Measurements from ENCODE around the gene PKN3.

Gene PKN3

DNA sequence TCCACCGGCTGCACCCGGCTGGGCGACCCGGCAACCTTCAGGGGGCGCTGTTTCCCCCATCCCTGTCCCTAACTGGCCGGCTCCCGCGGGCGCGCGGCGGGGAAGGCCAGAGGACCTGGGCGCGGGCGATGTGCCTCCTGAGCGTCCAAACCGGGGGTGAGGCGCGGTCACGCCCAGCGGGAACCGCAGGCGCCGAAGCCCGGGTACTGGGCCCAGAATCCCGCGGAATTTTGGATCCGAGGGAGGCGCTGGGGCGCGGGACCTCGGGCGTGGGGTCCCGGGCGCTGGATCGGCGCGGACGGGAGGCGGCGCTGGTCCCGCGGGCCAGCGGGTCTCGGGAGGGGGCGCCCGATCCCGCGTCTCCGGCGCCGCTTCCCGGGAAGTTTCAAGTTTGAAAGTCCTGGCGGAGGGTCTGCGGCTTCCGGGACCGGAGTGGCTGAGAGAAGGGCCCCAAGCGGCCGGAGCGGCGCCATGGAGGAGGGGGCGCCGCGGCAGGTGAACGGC lies at the start of gene PKN3:
PKN3 (plus strand) TSS at position 59 of the 504 bp plus-strand sequence; CDS start at position 472, 413 bp downstream.
- DNase-seq (ENCODE audit: low read depth): peak; percentile 88
- TF ChIP-seq MYC (IDR thresholded peaks at IDR 0.05; ENCODE audit: low read depth, low read length) (peak; percentile 57; the same call in 1 of the 2 replicates), POLR2A (IDR thresholded peaks at IDR 0.05; ENCODE audit: extremely low read depth, insufficient read length) (peak; percentile 33)
- TF ChIP-seq, protein P1, sequence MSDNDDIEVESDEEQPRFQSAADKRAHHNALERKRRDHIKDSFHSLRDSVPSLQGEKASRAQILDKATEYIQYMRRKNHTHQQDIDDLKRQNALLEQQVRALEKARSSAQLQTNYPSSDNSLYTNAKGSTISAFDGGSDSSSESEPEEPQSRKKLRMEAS (IDR thresholded peaks at IDR 0.05; ENCODE audit: low read depth, low read length): peak; percentile 58
- TF ChIP-seq, protein P2, sequence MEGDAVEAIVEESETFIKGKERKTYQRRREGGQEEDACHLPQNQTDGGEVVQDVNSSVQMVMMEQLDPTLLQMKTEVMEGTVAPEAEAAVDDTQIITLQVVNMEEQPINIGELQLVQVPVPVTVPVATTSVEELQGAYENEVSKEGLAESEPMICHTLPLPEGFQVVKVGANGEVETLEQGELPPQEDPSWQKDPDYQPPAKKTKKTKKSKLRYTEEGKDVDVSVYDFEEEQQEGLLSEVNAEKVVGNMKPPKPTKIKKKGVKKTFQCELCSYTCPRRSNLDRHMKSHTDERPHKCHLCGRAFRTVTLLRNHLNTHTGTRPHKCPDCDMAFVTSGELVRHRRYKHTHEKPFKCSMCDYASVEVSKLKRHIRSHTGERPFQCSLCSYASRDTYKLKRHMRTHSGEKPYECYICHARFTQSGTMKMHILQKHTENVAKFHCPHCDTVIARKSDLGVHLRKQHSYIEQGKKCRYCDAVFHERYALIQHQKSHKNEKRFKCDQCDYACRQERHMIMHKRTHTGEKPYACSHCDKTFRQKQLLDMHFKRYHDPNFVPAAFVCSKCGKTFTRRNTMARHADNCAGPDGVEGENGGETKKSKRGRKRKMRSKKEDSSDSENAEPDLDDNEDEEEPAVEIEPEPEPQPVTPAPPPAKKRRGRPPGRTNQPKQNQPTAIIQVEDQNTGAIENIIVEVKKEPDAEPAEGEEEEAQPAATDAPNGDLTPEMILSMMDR (IDR thresholded peaks at IDR 0.05; ENCODE audit: low read depth, low read length): peak; percentile 69
- H3K4me3 ChIP-seq (ENCODE audit: low read depth, low read length): peak within 1 kb of the TSS; percentile 44

DNA sequence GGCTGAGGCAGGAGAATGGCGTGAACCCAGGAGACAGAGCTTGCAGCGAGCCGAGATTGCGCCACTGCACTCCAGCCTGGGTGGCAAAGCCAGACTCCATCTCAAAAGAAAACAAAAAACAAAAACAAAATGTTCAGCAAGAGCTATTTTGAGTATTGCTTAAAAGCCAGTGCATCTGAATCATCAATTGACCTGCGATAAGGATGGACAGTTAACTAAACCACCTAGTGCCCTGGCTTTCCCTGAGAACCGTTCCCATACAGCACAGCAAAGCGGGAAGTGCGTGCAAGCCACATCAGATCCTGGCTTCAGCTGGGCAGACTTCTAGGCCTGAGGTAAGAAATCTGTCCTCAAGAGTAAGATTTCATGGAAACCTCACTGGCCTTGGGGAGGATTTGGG lies 48.4 kb upstream of the PKN3 start:
- TF ChIP-seq POLR2A (IDR thresholded peaks at IDR 0.05; ENCODE audit: extremely low read depth, insufficient read length) (no peak), MYC (IDR thresholded peaks at IDR 0.05; ENCODE audit: low read depth, low read length) (no peak)
- TF ChIP-seq, protein P2 (IDR thresholded peaks at IDR 0.05; ENCODE audit: low read depth, low read length): no peak
- TF ChIP-seq, protein P1 (IDR thresholded peaks at IDR 0.05; ENCODE audit: low read depth, low read length): no peak
- H3K4me3 ChIP-seq (ENCODE audit: low read depth, low read length): no peak overlapping the region
- no peak for DNase-seq (ENCODE audit: low read depth)

DNA sequence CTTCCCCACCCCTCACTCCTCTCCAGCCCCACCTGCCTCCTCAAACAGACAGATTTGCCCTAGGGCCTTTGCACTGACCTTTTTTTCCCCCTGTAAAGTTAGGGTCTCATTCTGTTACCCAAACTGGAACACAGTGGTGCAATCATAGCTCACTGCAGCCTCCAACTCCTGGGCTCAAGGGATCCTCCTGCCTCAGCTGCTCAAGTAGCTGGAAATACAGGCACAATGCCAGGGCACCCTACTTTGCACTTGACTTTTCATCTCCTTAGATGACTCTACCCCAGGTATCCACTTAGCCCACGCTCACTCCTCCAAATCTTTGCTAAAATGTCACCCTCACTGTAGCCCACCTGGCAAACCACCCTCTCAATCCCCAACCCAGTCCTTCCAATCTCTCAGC lies 47.8 kb upstream of the PKN3 start:
- TF ChIP-seq, protein P2 (IDR thresholded peaks at IDR 0.05; ENCODE audit: low read depth, low read length): no peak
- TF ChIP-seq, protein P1 (IDR thresholded peaks at IDR 0.05; ENCODE audit: low read depth, low read length): no peak
- TF ChIP-seq MYC (IDR thresholded peaks at IDR 0.05; ENCODE audit: low read depth, low read length) (no peak), POLR2A (IDR thresholded peaks at IDR 0.05; ENCODE audit: extremely low read depth, insufficient read length) (no peak)
- DNase-seq (ENCODE audit: low read depth): no peak
- no peak overlapping the region for H3K4me3 ChIP-seq (ENCODE audit: low read depth, low read length)

DNA sequence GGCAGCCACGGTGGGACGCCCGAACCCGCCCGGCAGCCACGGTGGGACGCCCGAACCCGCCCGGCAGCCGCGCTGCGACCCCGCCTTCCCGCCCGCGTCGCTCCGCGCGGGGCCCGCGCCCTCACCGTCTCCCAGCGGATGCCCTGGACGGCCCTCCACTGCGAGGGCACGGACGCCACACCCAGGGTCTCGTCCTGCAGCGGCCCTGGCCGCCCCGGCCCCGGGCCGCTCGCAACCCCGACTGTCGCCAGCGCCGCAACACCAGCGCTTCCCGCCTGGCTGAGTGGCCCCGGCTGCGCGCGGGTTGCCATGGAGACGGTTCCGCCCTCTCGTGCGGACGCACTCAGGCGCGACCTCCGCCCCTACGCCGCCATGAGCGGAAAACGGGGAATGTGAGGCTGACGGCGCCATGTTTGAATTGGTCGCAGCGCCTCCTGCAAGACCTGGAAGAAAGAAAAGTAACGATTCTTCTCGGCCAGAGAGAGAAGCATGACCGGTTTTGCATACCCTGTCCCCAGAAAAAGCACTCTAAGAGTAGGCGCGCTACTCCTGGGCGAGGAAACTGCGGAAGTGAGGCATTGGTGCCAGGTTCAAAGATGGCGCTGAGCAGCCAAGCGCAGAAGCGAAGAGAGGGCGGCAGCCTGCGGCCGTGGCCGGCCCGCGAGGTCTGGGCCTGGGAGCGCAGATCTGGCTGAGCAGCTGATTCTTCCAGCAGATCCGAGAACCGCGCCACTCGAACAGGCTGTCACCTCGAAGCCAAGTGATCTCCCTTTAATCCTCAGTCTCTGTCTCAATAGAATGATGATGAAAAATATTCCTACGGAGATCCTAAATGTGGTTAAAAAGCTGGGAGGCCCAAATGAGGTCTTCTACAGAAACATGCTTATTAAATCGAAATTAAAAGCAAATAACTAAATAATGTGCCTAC lies 45.6 kb upstream of the PKN3 start, which contains the start of gene DYNC2I2:
DYNC2I2 (minus strand) TSS at position 432 of the 928 bp plus-strand sequence; CDS start at position 311, 121 bp downstream.
- TF ChIP-seq, protein P1 (IDR thresholded peaks at IDR 0.05; ENCODE audit: low read depth, low read length): peak; percentile 46
- TF ChIP-seq, protein P2 (IDR thresholded peaks at IDR 0.05; ENCODE audit: low read depth, low read length): no peak
- peak; percentile 63 for TF ChIP-seq MYC (IDR thresholded peaks at IDR 0.05; ENCODE audit: low read depth, low read length)
- peak; percentile 49 for TF ChIP-seq POLR2A (IDR thresholded peaks at IDR 0.05; ENCODE audit: extremely low read depth, insufficient read length)
- peak within 1 kb of the TSS; percentile 92 for H3K4me3 ChIP-seq (ENCODE audit: low read depth, low read length)
- peak; percentile 96 for DNase-seq (ENCODE audit: low read depth)

DNA sequence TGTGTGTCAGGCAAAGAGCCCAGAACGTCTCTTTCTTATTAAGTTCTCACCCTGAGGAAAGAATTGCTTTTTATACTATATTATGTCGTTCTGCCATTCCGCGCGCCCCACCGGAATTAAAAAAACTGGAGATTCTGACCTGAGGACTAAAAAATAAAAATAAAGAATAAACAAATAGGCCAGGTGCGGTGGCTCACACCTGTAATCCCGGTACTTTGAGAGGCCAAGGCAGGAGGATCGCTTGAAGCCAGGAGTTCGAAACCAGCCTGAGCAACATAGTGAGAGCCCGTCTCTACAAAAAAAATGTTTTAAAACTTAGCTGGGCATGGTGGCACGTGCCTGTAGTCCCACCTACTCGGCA lies 45.0 kb upstream of the PKN3 start:
- peak overlapping the region; percentile 92 for H3K4me3 ChIP-seq (ENCODE audit: low read depth, low read length)
- TF ChIP-seq, protein P1 (IDR thresholded peaks at IDR 0.05; ENCODE audit: low read depth, low read length): no peak
- no peak for TF ChIP-seq MYC (IDR thresholded peaks at IDR 0.05; ENCODE audit: low read depth, low read length)
- TF ChIP-seq POLR2A (IDR thresholded peaks at IDR 0.05; ENCODE audit: extremely low read depth, insufficient read length): no peak
- TF ChIP-seq, protein P2 (IDR thresholded peaks at IDR 0.05; ENCODE audit: low read depth, low read length): no peak
- DNase-seq (ENCODE audit: low read depth): no peak

Data from NB4 (cell line).